PC-9 (cell line): ENCODE data around the gene GRAMD2A.

Experiments
- CTCF ChIP-seq: fragments of 200-600 bp; sonication (generic); conservative IDR thresholded peaks from 2 replicates; pipeline ENCODE4 v1.6.1; 2017; ENCODE audit warnings: mixed run types, antibody characterized with exemption, mild to moderate bottlenecking, moderate library complexity
- EZH2 ChIP-seq: fragments of 200-600 bp; sonication (generic); IDR thresholded peaks from 2 replicates; pipeline ENCODE4 v1.8.0; 2017; ENCODE audit warnings: antibody characterized with exemption, low read depth

- TF ChIP-seq CTCF (no peak), EZH2 (no peak)
Measured at GRCh38 chr15:72176159-72176558, 21.4 kb downstream of the GRAMD2A start.
